ENCODE data around the gene BTD.
"Not testable (repeated sequence)": the region's sequence is repeated elsewhere in the genome, so short reads cannot be mapped to it uniquely, and the experiment has no call there.

The BTD gene

DNA sequence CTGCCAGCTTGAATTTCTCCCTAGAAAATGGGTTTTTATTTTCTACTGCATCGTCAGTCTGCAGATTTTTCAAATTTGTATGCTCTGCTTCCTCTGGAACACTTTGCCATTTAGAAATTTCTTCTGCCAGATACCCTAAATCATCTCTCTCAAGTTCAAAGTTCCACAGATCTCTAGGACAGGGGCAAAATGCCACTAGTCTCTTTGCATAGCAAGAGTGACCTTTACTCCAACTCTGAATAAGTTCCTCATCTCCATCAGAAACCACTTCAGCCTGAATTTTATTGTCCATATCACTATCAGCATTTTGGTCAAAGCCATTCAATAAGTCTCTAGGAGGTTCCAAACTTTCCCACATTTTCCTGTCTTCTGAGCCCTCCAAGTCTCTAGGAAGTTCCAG is 3.0 kb downstream of the BTD start:
- not testable (repeated sequence) for DNase-seq (ENCODE audit: low read depth in 2 of 2)

DNA sequence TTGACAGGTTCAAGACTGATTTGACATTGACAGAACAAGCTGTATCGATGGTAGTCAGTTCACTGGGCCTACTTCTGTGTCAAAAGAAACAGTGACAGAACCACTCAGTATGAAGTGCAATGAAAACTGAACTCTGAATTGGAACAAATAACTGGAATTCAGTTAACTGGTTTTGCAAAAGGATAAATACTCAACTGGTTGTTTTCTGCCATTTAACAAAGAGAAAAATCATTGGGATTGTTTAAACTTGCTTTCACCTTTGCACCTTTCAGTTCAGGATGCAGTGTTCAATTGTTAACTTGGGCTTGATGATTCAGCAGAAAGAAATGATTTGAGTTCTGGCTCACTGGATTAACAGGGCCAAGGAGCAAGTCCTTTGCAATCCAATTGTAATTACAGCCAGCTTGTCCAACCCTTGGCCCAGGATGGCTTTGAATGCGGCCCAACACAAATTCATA is 4.9 kb downstream of the BTD start:
- no peak for DNase-seq (ENCODE audit: low read depth in 2 of 2)

DNA sequence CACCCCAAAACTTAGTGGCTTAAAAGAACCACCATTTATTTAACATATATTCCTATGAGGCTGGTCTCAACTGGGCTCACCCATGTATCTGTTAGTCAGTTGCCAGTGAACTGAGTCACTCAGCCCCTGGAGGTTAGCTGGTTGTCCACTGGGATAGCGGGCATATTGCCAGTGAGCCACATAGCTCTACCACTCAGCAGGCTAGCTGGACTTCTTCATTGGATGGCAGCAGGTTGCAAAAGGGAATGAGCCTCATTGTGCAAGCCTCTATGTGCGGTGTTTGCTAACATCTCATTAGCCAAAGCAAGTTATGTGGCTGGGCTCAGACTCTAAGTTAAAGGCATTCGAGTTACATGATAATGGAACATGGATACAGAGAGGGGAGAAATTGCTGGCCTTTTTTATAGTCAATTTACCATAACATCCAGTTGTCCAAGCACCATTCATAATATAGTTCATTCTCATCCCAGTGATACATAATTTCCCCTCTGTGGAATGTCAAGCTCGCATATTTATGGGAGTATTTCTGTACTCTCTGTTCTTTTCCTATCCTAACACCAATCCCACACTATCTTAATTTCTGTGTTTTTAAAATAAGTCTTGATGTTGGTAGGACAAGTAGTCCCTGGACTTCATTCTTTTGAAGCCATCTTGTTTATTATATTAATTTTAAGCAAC is 8.7 kb downstream of the BTD start:
- no peak for DNase-seq (ENCODE audit: low read depth in 2 of 2)

DNA sequence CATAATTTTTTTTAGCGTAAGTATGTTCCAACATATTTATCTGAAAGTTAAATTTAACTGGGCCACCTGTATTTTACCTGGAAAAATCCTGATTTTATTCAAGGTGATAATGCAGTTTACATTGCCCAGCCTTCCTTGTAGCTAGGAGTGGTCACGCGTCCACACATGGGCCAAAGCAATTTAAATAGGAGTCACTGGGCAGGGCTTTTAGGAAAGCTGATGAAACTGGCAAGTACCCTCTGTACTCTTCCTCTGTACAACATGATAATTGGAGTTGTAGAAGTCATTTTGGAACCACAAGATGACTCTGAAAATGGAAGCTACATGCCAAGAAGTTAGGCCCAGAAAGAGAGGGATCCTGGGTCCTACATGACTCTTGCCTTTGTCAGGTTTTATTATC is 9.5 kb downstream of the BTD start:
- DNase-seq (ENCODE audit: low read depth in 2 of 2) = no peak

DNA sequence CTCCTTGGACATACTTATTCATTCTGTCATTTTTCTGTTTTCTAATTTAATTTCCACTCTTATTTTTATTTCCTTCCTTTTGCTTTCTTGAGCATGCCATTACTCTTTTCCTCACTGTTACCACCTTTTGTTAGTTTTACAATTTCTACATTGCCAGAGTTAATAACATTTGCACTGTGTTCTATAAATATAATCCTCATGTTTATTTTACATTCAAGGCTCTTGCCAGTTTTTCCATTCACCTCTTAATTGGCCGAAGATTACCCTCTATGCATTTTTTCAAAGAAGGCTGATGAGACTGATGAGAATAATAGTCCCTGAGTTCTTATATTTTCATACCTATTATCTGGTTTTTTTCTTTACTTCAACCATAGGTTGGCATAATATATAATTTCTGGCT is 10.5 kb downstream of the BTD start:
- DNase-seq (ENCODE audit: low read depth in 2 of 2) = no peak

DNA sequence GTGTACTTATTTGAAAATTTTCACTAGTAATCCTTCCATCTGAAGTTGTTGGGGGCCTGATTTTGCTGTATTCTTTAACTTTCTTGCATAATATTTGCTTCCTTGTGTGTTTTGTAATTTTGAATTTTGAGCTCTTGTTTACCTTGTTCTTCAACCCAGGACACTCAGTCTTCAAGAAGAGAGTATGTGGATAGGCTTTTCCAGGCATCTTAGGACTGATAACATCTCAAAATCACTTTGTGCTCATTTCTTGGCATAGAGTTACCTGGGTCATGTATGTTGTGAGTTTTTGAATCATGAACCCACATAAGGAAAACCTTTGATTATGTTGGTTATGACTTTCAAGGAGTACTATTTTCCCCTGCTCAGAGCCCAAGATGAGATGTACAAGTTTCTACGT is 13.4 kb downstream of the BTD start:
- DNase-seq (ENCODE audit: low read depth in 2 of 2) = no peak

DNA sequence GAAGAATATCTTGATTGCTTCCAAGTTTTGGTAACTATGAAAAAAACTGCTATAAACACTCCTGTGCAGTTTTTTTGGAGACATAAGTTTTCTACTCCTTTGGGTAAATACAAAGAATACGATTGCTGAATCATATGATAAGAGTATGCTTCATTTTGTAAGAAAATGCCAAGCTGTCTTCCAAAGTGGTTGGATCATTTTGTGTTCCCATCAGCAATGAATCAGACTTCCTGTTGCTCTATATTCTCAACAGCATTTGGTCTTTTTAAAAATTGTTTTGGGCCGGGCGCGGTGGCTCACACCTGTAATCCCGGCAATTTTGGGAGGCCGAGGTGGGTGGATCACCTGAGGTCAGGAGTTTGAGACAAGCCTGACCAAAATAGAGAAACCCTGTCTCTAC is 14.5 kb downstream of the BTD start:
- DNase-seq (ENCODE audit: low read depth in 2 of 2) = no peak

DNA sequence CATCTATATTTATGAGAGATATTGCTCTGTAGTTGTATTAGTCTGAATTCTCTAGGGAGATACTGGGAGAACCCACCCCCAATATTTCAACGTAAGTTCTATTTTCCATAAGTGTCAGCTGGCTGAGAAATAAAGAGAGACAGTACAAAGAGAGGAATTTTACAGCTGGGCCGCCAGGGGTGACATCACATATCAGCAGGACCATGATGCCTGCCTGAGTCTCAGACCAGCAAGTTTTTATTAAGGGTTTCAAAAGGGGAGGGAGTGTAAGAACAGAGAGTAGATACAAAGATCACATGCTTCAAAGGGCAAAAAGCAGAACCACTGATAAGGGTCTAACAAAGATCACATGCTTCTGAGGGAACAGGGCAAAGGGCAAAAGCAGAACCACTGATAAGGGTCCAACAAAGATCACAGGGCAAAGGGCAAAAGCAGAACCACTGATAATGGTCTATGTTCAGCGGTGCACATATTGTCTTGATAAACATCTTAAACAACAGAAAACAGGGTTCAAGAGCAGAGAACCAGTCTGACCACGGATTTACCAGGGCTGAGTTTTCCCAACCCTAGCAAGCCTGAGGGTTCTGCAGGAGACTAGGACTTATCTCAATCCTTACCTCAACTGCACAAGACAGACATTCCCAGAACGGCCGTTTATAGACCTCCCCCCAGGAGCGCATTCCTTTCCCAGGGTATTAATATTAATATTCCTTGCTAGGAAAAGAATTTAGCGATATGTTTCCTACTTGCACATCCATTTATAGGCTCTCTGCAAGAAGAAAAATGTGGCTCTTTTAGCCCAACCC is 18.3 kb downstream of the BTD start:
- not testable (repeated sequence) for DNase-seq (ENCODE audit: low read depth in 2 of 2)

DNA sequence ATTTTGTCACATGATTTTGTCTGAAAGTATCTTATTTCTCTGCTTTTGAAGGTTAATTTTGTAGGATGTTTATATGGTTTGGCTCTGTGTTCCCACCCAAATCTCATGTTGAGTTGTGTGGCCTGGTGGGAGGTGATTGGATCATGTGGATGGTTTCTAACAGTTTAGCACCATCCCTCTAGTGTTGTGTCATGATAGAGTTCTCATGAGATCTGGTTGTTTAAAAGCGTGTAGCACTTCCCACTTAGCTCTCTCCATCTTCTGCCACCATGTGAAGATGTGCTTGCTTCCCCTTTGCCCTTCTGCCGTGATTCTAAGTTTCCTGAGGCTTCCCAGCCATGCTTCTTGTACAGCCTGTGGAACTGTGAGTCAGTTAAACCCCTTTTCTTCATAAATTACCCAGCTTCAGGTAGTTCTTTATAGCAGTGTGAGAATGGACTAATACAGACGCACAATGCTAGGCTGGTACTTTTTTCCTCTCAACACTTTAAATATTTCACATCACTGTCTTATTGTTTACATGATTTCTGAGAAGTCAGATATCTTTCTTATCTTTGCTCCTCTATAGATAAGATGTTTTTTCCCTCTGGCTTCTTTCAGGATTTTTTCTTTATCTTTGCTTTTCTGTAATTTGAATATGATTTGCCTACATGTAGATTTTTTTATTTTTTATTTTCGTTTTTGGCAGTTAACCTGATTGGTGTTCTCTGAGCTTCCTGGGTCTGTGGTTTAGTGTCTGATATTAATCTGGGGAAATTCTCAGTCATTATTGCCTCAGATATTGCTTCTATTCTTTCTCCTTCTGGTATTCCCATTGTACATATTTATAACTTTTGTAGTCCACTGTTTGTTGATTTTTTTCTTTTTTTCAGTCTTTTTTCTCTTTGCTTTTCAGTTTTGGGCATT is 22.2 kb downstream of the BTD start:
- DNase-seq (ENCODE audit: low read depth in 2 of 2) = no peak

DNA sequence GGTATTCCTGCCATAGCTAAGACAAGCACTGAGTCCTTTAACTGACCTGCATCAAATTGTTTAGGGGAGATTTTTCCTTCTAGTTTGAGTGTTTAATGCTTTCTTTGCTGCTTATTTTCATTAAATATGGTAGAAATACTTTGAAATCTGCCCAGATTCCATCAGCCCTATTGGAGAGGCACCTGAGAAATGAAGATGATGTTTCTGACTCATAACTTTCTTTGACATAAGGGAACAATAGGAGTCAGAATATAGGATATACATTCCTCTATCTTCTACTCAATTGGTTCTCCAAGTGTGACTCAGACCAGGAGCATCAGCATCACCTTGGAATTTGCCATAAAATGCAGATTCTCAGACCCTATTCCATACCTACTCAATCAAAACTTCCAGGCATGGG is 27.4 kb downstream of the BTD start:
- no peak for DNase-seq (ENCODE audit: low read depth in 2 of 2)

DNA sequence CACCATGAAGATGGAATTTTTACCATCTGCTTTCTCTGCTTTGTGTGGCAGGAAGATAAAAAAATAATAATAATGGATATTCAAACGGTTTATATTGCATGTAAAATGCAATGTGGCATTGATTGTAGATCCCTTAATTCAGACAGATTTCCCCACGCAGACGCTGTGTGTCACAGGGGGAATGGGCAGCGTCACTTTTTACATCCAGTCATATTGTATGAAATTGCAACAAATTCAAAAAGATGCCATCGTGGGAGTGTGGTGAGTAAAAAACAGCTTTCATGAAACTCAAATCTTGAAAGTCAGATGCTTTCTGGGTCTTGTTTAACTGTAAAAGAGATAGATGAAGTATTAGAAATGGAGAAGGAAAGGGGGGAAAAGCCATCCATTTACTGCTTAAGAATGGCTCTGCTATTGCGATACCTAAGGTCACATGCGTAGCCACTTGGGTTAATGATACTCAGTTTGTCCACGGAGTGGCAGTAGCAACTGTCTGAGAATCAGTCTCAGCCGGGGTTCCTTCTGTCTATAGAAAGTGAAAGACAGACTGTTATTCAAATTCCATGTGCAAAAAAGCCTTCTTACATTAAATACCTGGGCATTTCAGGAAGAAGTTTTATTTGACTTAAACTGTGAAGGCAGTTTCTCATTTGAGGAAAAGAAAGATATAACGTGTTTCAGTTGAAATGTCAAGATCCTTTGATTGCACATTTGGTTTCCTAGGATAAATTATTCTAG is 28.5 kb downstream of the BTD start:
- peak in 1 of 2 donors; percentile 36 for DNase-seq (ENCODE audit: low read depth in 2 of 2)

DNA sequence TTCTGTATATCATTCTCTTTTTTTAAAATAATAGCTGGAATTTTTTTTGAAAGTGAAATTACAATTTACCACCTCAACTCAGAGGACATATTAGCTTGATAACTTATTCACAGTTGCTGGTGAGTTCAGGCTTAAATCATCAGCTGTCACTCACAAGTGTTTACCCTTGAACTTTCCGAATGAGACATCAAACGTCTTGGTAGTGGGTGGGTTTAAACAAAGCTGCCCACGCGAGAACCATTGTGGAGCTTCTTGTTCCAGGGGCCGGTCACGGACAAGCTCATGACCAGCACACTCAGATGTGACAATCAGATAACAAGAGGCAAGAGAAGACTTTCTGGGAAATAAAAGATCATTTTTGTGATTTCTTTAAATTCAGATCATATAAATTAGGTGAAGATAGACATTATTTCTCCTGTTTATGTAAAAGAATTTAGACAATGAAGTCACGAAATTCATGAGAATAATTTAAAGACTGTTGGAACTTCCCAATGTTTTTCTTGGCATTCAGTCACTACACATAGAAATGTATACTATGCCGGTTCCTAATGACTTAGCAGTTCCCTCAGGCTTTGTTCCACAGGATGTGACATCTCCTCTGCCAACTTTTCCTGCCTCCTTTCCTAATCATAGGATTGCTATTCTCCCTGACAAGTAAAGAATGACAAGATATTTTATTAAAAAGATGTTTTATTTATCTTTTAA is 29.3 kb downstream of the BTD start:
- DNase-seq (ENCODE audit: low read depth in 2 of 2) = no peak

DNA sequence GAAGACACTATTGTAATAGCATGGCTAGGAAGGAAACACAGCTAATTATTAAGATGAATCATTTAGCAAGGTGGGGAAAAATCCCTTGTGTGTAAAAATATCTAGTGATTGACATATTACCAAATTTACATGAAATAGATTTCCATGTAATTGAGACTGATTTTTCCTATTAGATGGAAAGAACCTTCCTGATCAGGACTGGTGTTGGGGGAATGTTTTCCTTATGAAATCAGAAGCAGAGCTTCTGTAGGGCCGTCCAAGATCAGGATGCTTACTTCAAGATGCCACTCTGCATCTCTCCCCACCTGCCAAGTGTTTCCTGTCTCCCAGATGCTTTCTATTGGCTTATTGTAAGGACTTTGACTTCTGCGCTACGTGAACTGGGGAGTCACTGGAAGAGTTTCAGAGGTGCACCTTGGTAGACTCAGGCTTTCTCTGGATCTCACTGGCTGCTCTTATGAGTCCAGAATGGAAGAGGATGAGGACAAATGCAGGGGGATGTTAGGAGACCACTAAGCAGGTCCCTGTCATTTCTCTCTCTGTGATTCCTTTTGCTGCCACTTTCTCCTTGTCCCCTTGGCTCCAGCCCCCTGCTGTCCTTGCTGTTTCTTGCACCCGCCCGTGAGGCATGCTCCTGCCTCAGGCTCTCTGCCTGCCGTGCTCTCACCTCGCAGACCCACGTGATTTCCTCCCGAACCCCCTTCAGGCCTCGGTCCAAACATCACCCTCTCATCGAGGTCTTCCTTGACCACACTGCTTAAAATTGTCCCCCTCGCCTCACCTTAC is 30.1 kb downstream of the BTD start:
- DNase-seq (ENCODE audit: low read depth in 2 of 2) = no peak

DNA sequence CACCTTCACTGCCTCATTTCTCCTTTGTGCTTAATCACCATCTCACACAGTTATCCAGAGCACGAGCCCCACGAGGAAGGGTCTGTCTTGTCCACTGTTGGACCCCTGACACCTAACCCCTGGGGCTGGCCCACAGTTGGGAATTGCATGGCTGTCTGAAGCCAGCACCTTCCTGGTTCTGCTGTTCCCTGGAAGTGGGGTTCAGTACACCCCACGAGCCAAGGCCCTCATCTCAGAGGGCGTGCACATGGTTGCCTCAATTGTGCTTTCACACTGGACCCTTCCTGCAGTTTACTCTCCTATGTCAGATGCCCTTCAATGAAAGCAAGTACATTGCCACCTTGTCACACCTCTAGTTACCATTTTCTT is 30.7 kb downstream of the BTD start:
- no peak for DNase-seq (ENCODE audit: low read depth in 2 of 2)

DNA sequence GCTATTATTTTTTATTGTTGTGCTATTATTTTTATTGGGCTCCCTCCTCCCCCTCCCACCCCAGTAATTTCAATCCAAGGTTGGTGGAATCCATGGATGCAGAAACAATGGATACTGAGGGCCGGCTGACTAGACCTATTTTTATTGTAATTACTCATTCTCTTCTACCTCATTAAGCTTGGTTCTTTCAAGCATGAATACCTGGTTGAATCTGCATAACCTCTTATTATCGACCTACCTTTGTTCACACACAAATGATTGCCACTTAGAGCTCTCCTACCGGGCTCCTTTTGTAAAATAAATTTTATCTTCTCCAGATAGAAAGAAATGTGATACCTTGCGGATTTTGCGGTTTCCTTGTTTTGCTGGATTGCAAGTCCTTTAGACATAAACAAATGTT is 31.6 kb downstream of the BTD start:
- no peak for DNase-seq (ENCODE audit: low read depth in 2 of 2)

DNA sequence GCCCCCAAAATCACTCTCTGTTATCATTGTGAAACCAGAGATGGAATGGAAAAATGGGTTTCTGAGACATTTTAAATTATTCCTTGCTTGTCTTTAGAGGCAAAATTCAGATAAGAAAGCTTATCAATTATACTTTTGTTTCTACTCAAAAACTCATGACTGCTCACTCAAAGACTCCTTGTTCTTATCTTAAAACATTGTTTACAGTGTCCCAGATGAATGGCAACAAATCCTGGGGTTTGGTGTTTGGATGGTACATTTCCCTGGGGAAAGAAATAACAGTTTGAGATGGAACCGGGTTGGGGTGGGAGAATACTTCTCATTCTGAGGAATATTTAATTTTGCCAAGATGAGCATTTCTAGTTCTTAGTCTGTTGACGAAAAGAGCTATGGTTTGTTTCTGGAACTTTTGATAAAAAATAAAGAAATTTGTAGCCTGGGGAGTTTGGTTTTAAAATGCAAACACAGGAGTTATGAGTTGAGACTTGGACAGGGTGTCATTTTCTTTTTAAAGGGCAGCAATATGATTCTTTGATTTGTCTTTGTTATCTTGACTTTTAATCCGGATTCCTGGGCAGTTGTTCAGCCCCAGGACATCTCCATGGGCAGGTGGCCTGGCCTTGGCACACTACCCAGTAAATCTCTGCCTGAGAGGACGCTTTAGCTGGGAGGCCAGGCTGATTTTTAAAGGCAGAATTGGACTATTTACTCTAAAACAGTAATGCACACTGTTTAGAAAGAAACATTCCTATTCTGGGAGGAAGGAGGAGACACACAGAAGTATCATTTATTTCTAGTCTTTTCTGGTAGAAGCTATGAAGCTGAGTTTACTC is 32.4 kb downstream of the BTD start:
- DNase-seq (ENCODE audit: low read depth in 2 of 2) = no peak

DNA sequence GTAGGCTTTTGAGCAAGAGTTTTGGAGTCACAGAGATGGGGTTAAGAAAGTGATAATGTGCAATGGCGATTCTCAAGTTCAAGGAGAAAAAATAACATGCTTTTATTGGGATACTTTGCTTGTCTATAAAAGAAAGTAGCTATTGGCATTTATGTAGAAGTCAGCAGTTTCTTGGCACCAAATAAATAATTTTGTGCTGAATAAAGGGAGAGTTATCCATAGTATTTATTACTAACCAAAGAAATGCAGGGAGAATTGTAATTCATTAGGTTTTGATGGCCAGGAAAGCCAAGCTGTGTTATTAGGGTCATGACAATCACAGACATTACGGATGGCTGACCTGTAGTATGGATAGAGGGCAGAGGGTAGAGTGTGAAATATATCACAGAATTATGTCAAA is 33.1 kb downstream of the BTD start:
- no peak for DNase-seq (ENCODE audit: low read depth in 2 of 2)

DNA sequence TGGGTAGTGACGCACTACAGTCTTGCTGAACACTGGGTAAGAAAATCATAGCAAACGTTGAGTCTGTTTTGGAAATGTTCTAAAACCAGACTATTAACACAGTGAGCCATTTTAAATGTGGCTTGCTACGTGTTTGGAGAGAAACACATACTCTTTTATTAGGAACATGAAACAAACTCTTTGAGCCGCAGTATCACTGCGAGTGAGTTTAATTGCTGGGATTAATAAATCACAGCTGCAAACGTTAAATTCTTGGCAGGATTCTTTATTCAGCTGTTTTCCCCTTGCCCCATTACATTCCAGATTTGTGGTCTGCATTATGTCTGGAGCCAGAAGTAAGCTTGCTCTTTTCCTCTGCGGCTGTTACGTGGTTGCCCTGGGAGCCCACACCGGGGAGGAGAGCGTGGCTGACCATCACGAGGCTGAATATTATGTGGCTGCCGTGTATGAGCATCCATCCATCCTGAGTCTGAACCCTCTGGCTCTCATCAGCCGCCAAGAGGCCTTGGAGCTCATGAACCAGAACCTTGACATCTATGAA is 33.6 kb downstream of the BTD start:
- DNase-seq (ENCODE audit: low read depth in 2 of 2) = no peak

Measured in activated CD8-positive, alpha-beta memory T cell treated with anti-CD3 and anti-CD28 coated beads for 4 hours (primary cell).